ENCODE data around the gene ANKRD44. TPM values are rescaled to one million over a fixed set of nuclear protein-coding genes. Genes with fewer than 3 reads are reported as not detected.

ANKRD44 gene
- total and polyA plus RNA-seq, 7 donors, result 0.35 to 9.3 (median 1.7) TPM

- no peaks in the 10 kb centered on the region for H3K27me3 ChIP-seq (ENCODE audit: insufficient read depth in 3 of 3, low read length in 2 of 3)
- no peak overlapping the region for H3K4me3 ChIP-seq
- intact Hi-C loops (cut with DNase I), result no loop called here
- WGBS, 3 donors, result 75 to 84% (median 79%) methylated on average over 5 of the region's 5 CpGs
- H3K9me3 ChIP-seq, result no peaks in the 10 kb centered on the region
- H3K4me1 ChIP-seq, result no peaks in the 10 kb centered on the region
- no peak for ATAC-seq
- H3K27ac ChIP-seq, result no peak overlapping the region
- no peak for DNase-seq
- TF ChIP-seq CTCF (IDR thresholded peaks at IDR 0.05), result no peak
- H3K36me3 ChIP-seq (ENCODE audit: insufficient read depth in 1 of 2, low read depth in 1 of 2), result no peaks in the 10 kb centered on the region
These were observed 45.6 kb upstream of the ANKRD44 start for GRCh38 chr2:197356136-197356535.

GRCh38 chr2:197354169-197354558, 43.6 kb upstream of the ANKRD44 start:
- Histone ChIP-seq H3K4me3 (no peak overlapping the region), H3K27me3 (ENCODE audit: insufficient read depth in 3 of 3, low read length in 2 of 3) (no peaks in the 10 kb centered on the region), H3K27ac (no peak overlapping the region), H3K36me3 (ENCODE audit: insufficient read depth in 1 of 2, low read depth in 1 of 2) (no peaks in the 10 kb centered on the region), H3K9me3 (no peaks in the 10 kb centered on the region), H3K4me1 (no peaks in the 10 kb centered on the region)
- TF ChIP-seq CTCF (IDR thresholded peaks at IDR 0.05), result no peak
- no peak for ATAC-seq
- 94 to 97% (median 96%) methylated on average over 4 of the region's 4 CpGs for WGBS, 3 donors
- no peak for DNase-seq
- intact Hi-C loops (cut with DNase I), result no loop called here

- H3K4me3 ChIP-seq, result no peak overlapping the region
- H3K27me3 ChIP-seq (ENCODE audit: insufficient read depth in 3 of 3, low read length in 2 of 3), result no peaks in the 10 kb centered on the region
- DNase-seq (no peak), ATAC-seq (no peak)
- intact Hi-C loops (cut with DNase I), result no loop called here
- TF ChIP-seq CTCF (IDR thresholded peaks at IDR 0.05), result no peak
- H3K27ac ChIP-seq, result no peak overlapping the region
- WGBS, 3 donors, result 71 to 87% (median 76%) methylated on average over 3 of the region's 3 CpGs
- H3K36me3 ChIP-seq (ENCODE audit: insufficient read depth in 1 of 2, low read depth in 1 of 2), result no peaks in the 10 kb centered on the region
- H3K9me3 ChIP-seq, result no peaks in the 10 kb centered on the region
- H3K4me1 ChIP-seq, result no peaks in the 10 kb centered on the region
These were observed 43.0 kb upstream of the ANKRD44 start for GRCh38 chr2:197353393-197354168.

- Histone ChIP-seq H3K4me3 (no peak overlapping the region), H3K36me3 (ENCODE audit: insufficient read depth in 1 of 2, low read depth in 1 of 2) (no peaks in the 10 kb centered on the region), H3K4me1 (no peaks in the 10 kb centered on the region), H3K9me3 (no peaks in the 10 kb centered on the region), H3K27me3 (ENCODE audit: insufficient read depth in 3 of 3, low read length in 2 of 3) (no peaks in the 10 kb centered on the region), H3K27ac (no peak overlapping the region)
- no peak for ATAC-seq
- no peak for TF ChIP-seq CTCF (IDR thresholded peaks at IDR 0.05)
- 91 to 95% (median 92%) methylated on average over 2 of the region's 2 CpGs for WGBS, 3 donors
- intact Hi-C loops (cut with DNase I), result no loop called here
- DNase-seq, result no peak
These were observed 39.1 kb upstream of the ANKRD44 start for GRCh38 chr2:197349699-197350098.
